Measurements from ENCODE around the gene PCOLCE2. TPM values are rescaled to one million over a fixed set of nuclear protein-coding genes. Genes with fewer than 3 reads are reported as not detected.

Gene PCOLCE2
- polyA plus RNA-seq, 1 donor (not counting 4 experiments of a cell fraction or from before 2014, with no cell fraction given) = 2.4 TPM

DNA sequence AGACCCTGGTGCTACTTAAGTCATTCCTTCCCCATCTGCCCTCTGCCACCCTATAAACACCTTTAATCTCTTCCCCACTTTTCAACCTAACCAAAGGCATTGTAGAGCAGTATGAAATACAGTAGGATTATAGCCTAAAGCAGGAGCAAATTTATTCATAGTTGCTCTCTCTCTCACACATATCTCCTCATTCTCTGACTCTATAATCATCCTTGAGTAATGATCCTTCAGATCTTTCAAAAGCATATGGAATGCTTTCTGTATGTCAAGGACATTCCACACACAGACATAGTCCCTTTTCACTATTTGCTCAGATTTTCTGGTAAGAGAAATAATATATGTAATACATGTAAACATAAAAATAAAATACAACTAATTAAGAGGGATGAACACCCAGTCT lies 111.0 kb downstream of the PCOLCE2 start:
- DNase-seq (ENCODE audit: low read depth, low spot score) (no peak), FAIRE-seq (no peak)
- Histone ChIP-seq H3K9ac (ENCODE audit: control insufficient read depth, extremely low read depth, insufficient read depth, low read length) (no peak overlapping the region), H4K20me1 (ENCODE audit: control insufficient read depth, extremely low read depth, insufficient read depth, low read length) (no peaks in the 10 kb centered on the region), H3K4me2 (ENCODE audit: control insufficient read depth, extremely low read depth, insufficient read depth, low read depth, low read length) (no peak overlapping the region), H3K9me1 (ENCODE audit: control insufficient read depth, extremely low read depth, insufficient read depth, low read length) (no peaks in the 10 kb centered on the region), H3K4me1 (ENCODE audit: control insufficient read depth, extremely low read depth, insufficient read depth, low read length) (no peaks in the 10 kb centered on the region), H3K4me3 (ENCODE audit: control insufficient read depth in 2 of 3, extremely low read depth in 1 of 3, insufficient read depth in 2 of 3, low read depth in 1 of 3, low read length in 3 of 3) (no peak overlapping the region), H3K79me2 (ENCODE audit: control insufficient read depth, insufficient read depth, low read length) (no peaks in the 10 kb centered on the region), H3K9me3 (ENCODE audit: control insufficient read depth, low read depth, low read length) (no peaks in the 10 kb centered on the region), H3K36me3 (ENCODE audit: control insufficient read depth in 2 of 2, extremely low read depth in 1 of 2, insufficient read depth in 2 of 2, low read length in 2 of 2) (no peaks in the 10 kb centered on the region), H3K27ac (ENCODE audit: control insufficient read depth, insufficient read depth, low read length) (no peak overlapping the region), H2AFZ (ENCODE audit: control insufficient read depth, low read length) (no peak overlapping the region), H3K27me3 (ENCODE audit: control insufficient read depth, extremely low read depth, insufficient read depth, low read length) (no peaks in the 10 kb centered on the region)
- TF ChIP-seq, protein P1, sequence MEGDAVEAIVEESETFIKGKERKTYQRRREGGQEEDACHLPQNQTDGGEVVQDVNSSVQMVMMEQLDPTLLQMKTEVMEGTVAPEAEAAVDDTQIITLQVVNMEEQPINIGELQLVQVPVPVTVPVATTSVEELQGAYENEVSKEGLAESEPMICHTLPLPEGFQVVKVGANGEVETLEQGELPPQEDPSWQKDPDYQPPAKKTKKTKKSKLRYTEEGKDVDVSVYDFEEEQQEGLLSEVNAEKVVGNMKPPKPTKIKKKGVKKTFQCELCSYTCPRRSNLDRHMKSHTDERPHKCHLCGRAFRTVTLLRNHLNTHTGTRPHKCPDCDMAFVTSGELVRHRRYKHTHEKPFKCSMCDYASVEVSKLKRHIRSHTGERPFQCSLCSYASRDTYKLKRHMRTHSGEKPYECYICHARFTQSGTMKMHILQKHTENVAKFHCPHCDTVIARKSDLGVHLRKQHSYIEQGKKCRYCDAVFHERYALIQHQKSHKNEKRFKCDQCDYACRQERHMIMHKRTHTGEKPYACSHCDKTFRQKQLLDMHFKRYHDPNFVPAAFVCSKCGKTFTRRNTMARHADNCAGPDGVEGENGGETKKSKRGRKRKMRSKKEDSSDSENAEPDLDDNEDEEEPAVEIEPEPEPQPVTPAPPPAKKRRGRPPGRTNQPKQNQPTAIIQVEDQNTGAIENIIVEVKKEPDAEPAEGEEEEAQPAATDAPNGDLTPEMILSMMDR (optimal IDR thresholded peaks at IDR 0.05 in 1 of 3, IDR thresholded peaks at IDR 0.05 in 1 of 3, conservative IDR thresholded peaks at IDR 0.05 in 1 of 3; ENCODE audit: extremely low read depth in 1 of 3, insufficient read depth in 2 of 3, low read length in 3 of 3) = no peak
- no peak for TF ChIP-seq EZH2 (IDR thresholded peaks at IDR 0.05; ENCODE audit: low read length)
- dilution Hi-C loops (cut with MboI; ENCODE audit: extremely low pct_ligation_motif_present, low sequenced_read_pairs) = no loop called here

GRCh38 chr3:142768338-142768737 lies 120.5 kb downstream of the PCOLCE2 start:
- H2AFZ ChIP-seq (ENCODE audit: control insufficient read depth, low read length) = no peak overlapping the region
- H3K36me3 ChIP-seq (ENCODE audit: control insufficient read depth in 2 of 2, extremely low read depth in 1 of 2, insufficient read depth in 2 of 2, low read length in 2 of 2) = no peaks in the 10 kb centered on the region
- H3K27ac ChIP-seq (ENCODE audit: control insufficient read depth, insufficient read depth, low read length) = no peak overlapping the region
- FAIRE-seq (no peak), DNase-seq (ENCODE audit: low read depth, low spot score) (no peak)
- dilution Hi-C loops (cut with MboI; ENCODE audit: extremely low pct_ligation_motif_present, low sequenced_read_pairs) = no loop called here
- no peaks in the 10 kb centered on the region for H3K4me1 ChIP-seq (ENCODE audit: control insufficient read depth, extremely low read depth, insufficient read depth, low read length)
- no peaks in the 10 kb centered on the region for H3K9me1 ChIP-seq (ENCODE audit: control insufficient read depth, extremely low read depth, insufficient read depth, low read length)
- no peak overlapping the region for H3K4me3 ChIP-seq (ENCODE audit: control insufficient read depth in 2 of 3, extremely low read depth in 1 of 3, insufficient read depth in 2 of 3, low read depth in 1 of 3, low read length in 3 of 3)
- no peaks in the 10 kb centered on the region for H3K9me3 ChIP-seq (ENCODE audit: control insufficient read depth, low read depth, low read length)
- TF ChIP-seq, protein P1 (optimal IDR thresholded peaks at IDR 0.05 in 1 of 3, IDR thresholded peaks at IDR 0.05 in 1 of 3, conservative IDR thresholded peaks at IDR 0.05 in 1 of 3; ENCODE audit: extremely low read depth in 1 of 3, insufficient read depth in 2 of 3, low read length in 3 of 3) = no peak
- no peak for TF ChIP-seq EZH2 (IDR thresholded peaks at IDR 0.05; ENCODE audit: low read length)
- no peaks in the 10 kb centered on the region for H4K20me1 ChIP-seq (ENCODE audit: control insufficient read depth, extremely low read depth, insufficient read depth, low read length)
- H3K79me2 ChIP-seq (ENCODE audit: control insufficient read depth, insufficient read depth, low read length) = no peaks in the 10 kb centered on the region
- H3K9ac ChIP-seq (ENCODE audit: control insufficient read depth, extremely low read depth, insufficient read depth, low read length) = no peak overlapping the region
- no peak overlapping the region for H3K4me2 ChIP-seq (ENCODE audit: control insufficient read depth, extremely low read depth, insufficient read depth, low read depth, low read length)
- H3K27me3 ChIP-seq (ENCODE audit: control insufficient read depth, extremely low read depth, insufficient read depth, low read length) = no peaks in the 10 kb centered on the region

Small RNA genes lying within 50 kb of the gene (small RNA-seq; reads per million reads assigned to genes)
- gene RNU7-47P (ENCODE audit: insufficient read length in 3 of 3, low read depth in 3 of 3, low replicate concordance in 1 of 3) = 0 reads per million in 3 experiments

Other genes with a start within 250 kb of the PCOLCE2 start
- 3.9 to 9.1 TPM (median 5.1 TPM) in 3 replicates for gene TRPC1, start 165.0 kb downstream of the PCOLCE2 start, polyA plus RNA-seq
- gene PAQR9, start 74.6 kb upstream of the PCOLCE2 start, polyA plus RNA-seq = not detected in 3 replicates
- 37.8 to 75.9 TPM (median 40.3 TPM) in 3 replicates for gene U2SURP, start 112.5 kb upstream of the PCOLCE2 start, polyA plus RNA-seq
- 1.6 to 3.5 TPM (median 1.8 TPM) in 3 replicates for gene CHST2, start 230.7 kb upstream of the PCOLCE2 start, polyA plus RNA-seq